Neural crest cell (in vitro differentiated cells): Measurements from ENCODE around the gene CCDC92. TPM values are rescaled to one million over a fixed set of nuclear protein-coding genes. Genes with fewer than 3 reads are reported as not detected.

Source experiments
- DNase-seq: peaks from one replicate; pipeline ENCODE4 v3.0.0; 2021; ENCODE audit warnings: low read depth, mixed read lengths, low spot score
- H3K27ac Mint-ChIP-seq: one replicate; pipeline ENCODE4 v1.8.0; 2021; ENCODE audit warnings: mild to moderate bottlenecking, mixed read lengths; ENCODE audit not compliant: unreplicated experiment
- H3K27me3 Mint-ChIP-seq: 2 replicates; pipeline ENCODE4 v1.8.0; 2021; ENCODE audit warnings: low read depth, mild to moderate bottlenecking, mixed read lengths
- H3K36me3 Mint-ChIP-seq: 2 replicates; pipeline ENCODE4 v1.8.0; 2021; ENCODE audit warnings: low read depth, mild to moderate bottlenecking, mixed read lengths
- H3K4me1 Mint-ChIP-seq: 2 replicates; pipeline ENCODE4 v1.8.0; 2021; ENCODE audit warnings: mixed read lengths
- H3K4me3 Mint-ChIP-seq: one replicate; pipeline ENCODE4 v1.8.0; 2021; ENCODE audit warnings: mild to moderate bottlenecking, mixed read lengths
- H3K9me3 Mint-ChIP-seq: 2 replicates; pipeline ENCODE4 v1.8.0; 2021; ENCODE audit warnings: mixed read lengths
- total RNA-seq: library from RNA; stranded (reverse); gene quantifications from 2 replicates; pipeline ENCODE4 v1.2.1, GENCODE V29; 2021
- TF ChIP-seq, protein P1 (sequence below): fragments of 200-600 bp; sonication (generic); conservative IDR thresholded peaks from 2 replicates; pipeline ENCODE4 v1.5.0; 2021; ENCODE audit warnings: antibody characterized with exemption, mild to moderate bottlenecking

Gene CCDC92
- total RNA-seq, 1 donor from 2014 or later, result 33.5 TPM

- no peak overlapping the region for H3K4me3 Mint-ChIP-seq
- H3K9me3 Mint-ChIP-seq, result no peaks in the 10 kb centered on the region
- H3K27me3 Mint-ChIP-seq, result no peaks in the 10 kb centered on the region
- H3K36me3 Mint-ChIP-seq, result peaks cover 23% of the 10 kb centered on the region
- H3K27ac Mint-ChIP-seq, result no peak overlapping the region
- TF ChIP-seq, protein P1, sequence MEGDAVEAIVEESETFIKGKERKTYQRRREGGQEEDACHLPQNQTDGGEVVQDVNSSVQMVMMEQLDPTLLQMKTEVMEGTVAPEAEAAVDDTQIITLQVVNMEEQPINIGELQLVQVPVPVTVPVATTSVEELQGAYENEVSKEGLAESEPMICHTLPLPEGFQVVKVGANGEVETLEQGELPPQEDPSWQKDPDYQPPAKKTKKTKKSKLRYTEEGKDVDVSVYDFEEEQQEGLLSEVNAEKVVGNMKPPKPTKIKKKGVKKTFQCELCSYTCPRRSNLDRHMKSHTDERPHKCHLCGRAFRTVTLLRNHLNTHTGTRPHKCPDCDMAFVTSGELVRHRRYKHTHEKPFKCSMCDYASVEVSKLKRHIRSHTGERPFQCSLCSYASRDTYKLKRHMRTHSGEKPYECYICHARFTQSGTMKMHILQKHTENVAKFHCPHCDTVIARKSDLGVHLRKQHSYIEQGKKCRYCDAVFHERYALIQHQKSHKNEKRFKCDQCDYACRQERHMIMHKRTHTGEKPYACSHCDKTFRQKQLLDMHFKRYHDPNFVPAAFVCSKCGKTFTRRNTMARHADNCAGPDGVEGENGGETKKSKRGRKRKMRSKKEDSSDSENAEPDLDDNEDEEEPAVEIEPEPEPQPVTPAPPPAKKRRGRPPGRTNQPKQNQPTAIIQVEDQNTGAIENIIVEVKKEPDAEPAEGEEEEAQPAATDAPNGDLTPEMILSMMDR, result no peak
- peaks cover 7% of the 10 kb centered on the region for H3K4me1 Mint-ChIP-seq
- no peak for DNase-seq
Observed at GRCh38 chr12:123936956-123937706, 35.5 kb downstream of the CCDC92 start.

- H3K27ac Mint-ChIP-seq, result no peak overlapping the region
- no peak overlapping the region for H3K4me3 Mint-ChIP-seq
- H3K36me3 Mint-ChIP-seq, result peaks cover 21% of the 10 kb centered on the region
- peaks cover 7% of the 10 kb centered on the region for H3K4me1 Mint-ChIP-seq
- no peak for DNase-seq
- H3K9me3 Mint-ChIP-seq, result no peaks in the 10 kb centered on the region
- TF ChIP-seq, protein P1, result no peak
- no peaks in the 10 kb centered on the region for H3K27me3 Mint-ChIP-seq
Observed at GRCh38 chr12:123936471-123936870, 36.2 kb downstream of the CCDC92 start.

DNA sequence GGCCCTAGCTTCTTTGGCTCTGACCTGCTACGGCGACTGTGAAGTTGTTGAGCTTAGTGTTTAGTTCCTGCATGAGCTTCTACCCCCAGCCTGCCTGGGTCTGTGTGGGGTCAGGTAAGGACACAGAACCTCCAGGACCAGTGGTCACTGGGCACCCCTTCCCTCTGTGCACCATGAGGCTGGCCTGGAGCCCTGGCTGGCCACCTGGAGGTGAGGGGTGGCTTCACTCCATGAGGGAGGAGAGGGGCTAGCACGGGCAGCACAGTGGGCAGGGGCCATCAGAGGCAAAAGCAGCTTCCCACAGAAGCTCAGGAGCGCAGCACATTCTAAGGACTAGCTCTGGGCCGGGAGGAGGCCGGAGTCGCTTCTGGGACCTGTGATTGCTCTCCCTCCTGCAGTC is 36.7 kb downstream of the CCDC92 start:
- Mint-ChIP-seq H3K4me3 (no peak overlapping the region), H3K36me3 (peaks cover 19% of the 10 kb centered on the region), H3K9me3 (no peaks in the 10 kb centered on the region), H3K27me3 (no peaks in the 10 kb centered on the region), H3K27ac (no peak overlapping the region), H3K4me1 (peaks cover 7% of the 10 kb centered on the region)
- TF ChIP-seq, protein P1, result no peak
- DNase-seq, result no peak

- DNase-seq, result no peak
- Mint-ChIP-seq H3K36me3 (peaks cover 19% of the 10 kb centered on the region), H3K4me1 (peaks cover 7% of the 10 kb centered on the region), H3K27me3 (no peaks in the 10 kb centered on the region), H3K27ac (no peak overlapping the region), H3K4me3 (no peak overlapping the region), H3K9me3 (no peaks in the 10 kb centered on the region)
- TF ChIP-seq, protein P1, result no peak
Observed at GRCh38 chr12:123934829-123935228, 37.8 kb downstream of the CCDC92 start.

- H3K4me1 Mint-ChIP-seq, result peaks cover 10% of the 10 kb centered on the region
- no peak for DNase-seq
- H3K36me3 Mint-ChIP-seq, result peaks cover 21% of the 10 kb centered on the region
- no peaks in the 10 kb centered on the region for H3K9me3 Mint-ChIP-seq
- H3K27ac Mint-ChIP-seq, result no peak overlapping the region
- TF ChIP-seq, protein P1, result no peak
- no peaks in the 10 kb centered on the region for H3K27me3 Mint-ChIP-seq
- H3K4me3 Mint-ChIP-seq, result no peak overlapping the region
Observed at GRCh38 chr12:123934016-123934620, 38.5 kb downstream of the CCDC92 start.
